Heart left ventricle (tissue), 16 donors: ENCODE measurements around the gene SPTBN1. TPM values are rescaled to one million over a fixed set of nuclear protein-coding genes. Genes with fewer than 3 reads are reported as not detected.
"Not testable (repeated sequence)": the region's sequence is repeated elsewhere in the genome, so short reads cannot be mapped to it uniquely, and the experiment has no call there.

Source experiments
- ATAC-seq, 4 donors: fragments of 200-7000 bp; cut with Tn5 transposase; one replicate each; pipeline ENCODE4 v1.9.1; 2020 to 2022; ENCODE audit warnings: moderate library complexity in 4 of 4, mild to moderate bottlenecking in 3 of 4, moderate number of reproducible peaks in 1 of 4
- DNase-seq, 5 donors: peaks; one replicate each; pipeline ENCODE4 v3.0.0-alpha.2; 2020
- H3K27ac ChIP-seq, 12 donors: fragments of 200-600 bp; sonication (generic) in 4 of 12; one replicate each; pipeline versions ENCODE4 v1.5.0 to v1.8.0; 2016 to 2022; ENCODE audit warnings: mild to moderate bottlenecking in 2 of 12
- H3K27me3 ChIP-seq, 9 donors: fragments of 200-600 bp; sonication (generic) in 2 of 9; one replicate each; pipeline versions ENCODE4 v1.5.1 to v1.8.0; 2016 to 2022; ENCODE audit warnings: mild to moderate bottlenecking in 3 of 9
- H3K36me3 ChIP-seq, 9 donors: fragments of 200-600 bp; sonication (generic) in 2 of 9; one replicate each; pipeline versions ENCODE4 v1.5.0 to v1.8.0; 2018 to 2022; ENCODE audit warnings: mild to moderate bottlenecking in 2 of 9
- H3K4me1 ChIP-seq, 12 donors: fragments of 200-600 bp; sonication (generic) in 4 of 12; one replicate each; pipeline versions ENCODE4 v1.5.0 to v1.8.0; 2016 to 2022; ENCODE audit warnings: mild to moderate bottlenecking in 3 of 12
- H3K4me3 ChIP-seq, 12 donors: fragments of 200-600 bp; sonication (generic) in 4 of 12; one replicate each; pipeline versions ENCODE4 v1.5.0 to v1.8.0; 2017 to 2022; ENCODE audit warnings: mild to moderate bottlenecking in 9 of 12, moderate library complexity in 4 of 12
- H3K9me3 ChIP-seq, 12 donors: fragments of 200-600 bp; sonication (generic) in 4 of 12; one replicate each; pipeline versions ENCODE4 v1.5.0 to v1.8.0; 2016 to 2022; ENCODE audit warnings: mild to moderate bottlenecking in 1 of 12
- CTCF ChIP-seq, 12 donors: fragments of 200-600 bp; sonication (generic) in 4 of 12; IDR thresholded peaks; one replicate each; pipeline versions ENCODE4 v1.5.0 to v1.8.0; 2018 to 2022; ENCODE audit warnings: antibody characterized with exemption in 12 of 12, mild to moderate bottlenecking in 5 of 12
- POLR2A ChIP-seq, 2 donors: fragments of 450-650 bp; IDR thresholded peaks; one replicate each; pipeline ENCODE4 v1.6.1; 2017; ENCODE audit warnings: antibody characterized with exemption in 2 of 2, mild to moderate bottlenecking in 2 of 2, moderate library complexity in 2 of 2
- WGBS, 4 donors: extraction: QIAGEN DNeasy Blood & Tissue Kit in 2 of 4; methylation state at CpG; one replicate each; pipeline versions ENCODE4 v1.1.5 to v1.1.7; 2013 to 2018; 5-methylcytosine and 5-hydroxymethylcytosine counted together
- intact Hi-C, 10 donors: fragments of 100-400 bp; cut with DNase I; formaldehyde crosslinking; loops; one replicate each; pipeline versions ENCODE4 v1.11.1 to v1.14.2; 2022
- polyA plus RNA-seq, 2 donors: library from polyadenylated mRNA; stranded (reverse); fragments of 200-250 nt; gene quantifications; one replicate each; pipeline ENCODE4 v1.2.3, GENCODE V29; 2013
- total RNA-seq, 9 donors: library from RNA; depleted of rRNA in 2 of 9; stranded (reverse); fragments of >200 nt in 2 of 9; fragmentation: NEBNext Ultra II Directional in 3 of 9; extraction: Animal tissue kit (Norgen Biotek cat#: 25700) in 3 of 9; gene quantifications; one replicate each; pipeline versions ENCODE4 v1.1.0 to v1.2.4, GENCODE V29; 2016 to 2023
- donor health status: ischemic (EF 13 %, LVEDD 7.1; RV severe dilation, severe dysfunction).
- donor health status: healthy with polysubstance abuse.
- donor health status: DM: no; HTN: yes; CAD: no.
- donor health status: DM: no; HTN: no; CAD: no.
- donor health status: ischemic (EF 25% LVEDD 6.9; RV normal size, moderate dysfunction).
- donor health status: ischemic (EF 25% LVEDD 5.7; RV mildly dilated, moderate dysfunction).
- donor health status: healthy.
- donor health status: DM: yes; HTN: yes; CAD: no.
- donor health status: ischemic (EF 35%, LVEDD 5.7; RV mildly dilated, moderate dysfunction).
- donor health status: nonischemic (EF 11% LVEDD 7.7; RV severe dilation, severe dysfunction).
- donor health status: DM: yes; HTN: yes; CAD: no.
- donor health status: PGD.
- donor health status: ischemic (EF 29% LVEDD 5.4; RV normal size, mild dysfunction).
- donor health status: nonischemic (EF 23%, LVEDD 6.1; RV moderate dilation, normal function).

SPTBN1 gene
- total and polyA plus RNA-seq, 11 donors = 124 to 659 (median 422) TPM

GRCh38 chr2:54526226-54526879, 70.2 kb downstream of the SPTBN1 start:
- DNase-seq (no peak), ATAC-seq (peak; percentile 39 to 58 (median 46))
- Histone ChIP-seq H3K36me3 (peaks cover 0 to 68% (median 36%) of the 10 kb centered on the region in 9 donors), H3K4me3 (no peak overlapping the region), H3K4me1 (peaks cover 5 to 89% (median 69%) of the 10 kb centered on the region in 12 donors), H3K9me3 (no peaks in the 10 kb centered on the region), H3K27ac (peak overlapping the region; percentile 45 to 82 (median 68)), H3K27me3 (no peaks in the 10 kb centered on the region)
- TF ChIP-seq CTCF (IDR thresholded peaks at IDR 0.05) = no peak
- no peak for TF ChIP-seq POLR2A (IDR thresholded peaks at IDR 0.05)
- intact Hi-C loops = loop anchor here in 5 of 10 donors (5.0 to 10.0 kb wide), 6 partner anchors 36 to 322 kb away; no protein-coding TSS in a partner anchor
- 40 to 60% (median 46%) methylated on average over 12 of the region's 12 CpGs for WGBS, 4 donors

- Histone ChIP-seq H3K27ac (peak overlapping the region in 7 of 12 donors; percentile 8 to 82 (median 28)), H3K27me3 (no peaks in the 10 kb centered on the region), H3K9me3 (no peaks in the 10 kb centered on the region), H3K4me1 (peaks cover 5 to 90% (median 68%) of the 10 kb centered on the region in 12 donors), H3K36me3 (peaks cover 0 to 77% (median 39%) of the 10 kb centered on the region in 9 donors), H3K4me3 (no peak overlapping the region)
- peak in 1 of 4 donors; percentile 21 for ATAC-seq
- DNase-seq = no peak
- WGBS, 4 donors = 32 to 52% (median 48%) methylated on average over 1 of the region's 1 CpG
- intact Hi-C loops = loop anchor here in 5 of 10 donors (5.0 to 10.0 kb wide), 6 partner anchors 34 to 324 kb away; no protein-coding TSS in a partner anchor
- no peak for TF ChIP-seq POLR2A (IDR thresholded peaks at IDR 0.05)
- TF ChIP-seq CTCF (IDR thresholded peaks at IDR 0.05) = no peak
Observed at GRCh38 chr2:54528311-54528955, 72.3 kb downstream of the SPTBN1 start.

GRCh38 chr2:54529518-54529917, 73.4 kb downstream of the SPTBN1 start:
- DNase-seq, H3K27me3 ChIP-seq, H3K4me3 ChIP-seq, H3K9me3 ChIP-seq, ATAC-seq: not testable (repeated sequence)
- Histone ChIP-seq H3K36me3 (peaks cover 0 to 87% (median 39%) of the 10 kb centered on the region in 9 donors), H3K4me1 (peaks cover 5 to 88% (median 62%) of the 10 kb centered on the region in 12 donors), H3K27ac (peak overlapping the region in 1 of 12 donors; percentile 3)
- intact Hi-C loops = loop anchor here in 5 of 10 donors (5.0 to 10.0 kb wide), 6 partner anchors 33 to 325 kb away; no protein-coding TSS in a partner anchor
- 79 to 100% (median 83%) methylated on average over 1 of the region's 1 CpG for WGBS, 4 donors

- Histone ChIP-seq H3K27ac (peak overlapping the region in 1 of 12 donors; percentile 3), H3K36me3 (peaks cover 0 to 92% (median 39%) of the 10 kb centered on the region in 9 donors), H3K4me1 (peaks cover 4 to 88% (median 62%) of the 10 kb centered on the region in 12 donors), H3K9me3 (no peaks in the 10 kb centered on the region), H3K4me3 (no peak overlapping the region), H3K27me3 (no peaks in the 10 kb centered on the region)
- intact Hi-C loops = loop anchor here in 5 of 10 donors (5.0 to 10.0 kb wide), 6 partner anchors 32 to 325 kb away; no protein-coding TSS in a partner anchor
- DNase-seq (no peak), ATAC-seq (no peak)
- WGBS, 4 donors = 74 to 86% (median 83%) methylated on average over 2 of the region's 2 CpGs
- TF ChIP-seq POLR2A (IDR thresholded peaks at IDR 0.05) (no peak), CTCF (IDR thresholded peaks at IDR 0.05) (no peak)
Observed at GRCh38 chr2:54529935-54530334, 73.8 kb downstream of the SPTBN1 start.
